Astrocyte (in vitro differentiated cells and primary cell): ENCODE measurements around the gene POLR3C.

Experiments
- CTCF ChIP-seq: IDR thresholded peaks from 2 replicates; pipeline ENCODE4 v1.5.1; 2011; ENCODE audit warnings: low read depth, mild to moderate bottlenecking, inconsistent platforms, low read length, moderate library complexity; ENCODE audit not compliant: insufficient read depth
- EZH2 ChIP-seq: IDR thresholded peaks from 2 replicates; pipeline ENCODE4 v1.6.1; 2012; ENCODE audit warnings: mild to moderate bottlenecking, low read length, inconsistent platforms; ENCODE audit not compliant: insufficient read depth

DNA sequence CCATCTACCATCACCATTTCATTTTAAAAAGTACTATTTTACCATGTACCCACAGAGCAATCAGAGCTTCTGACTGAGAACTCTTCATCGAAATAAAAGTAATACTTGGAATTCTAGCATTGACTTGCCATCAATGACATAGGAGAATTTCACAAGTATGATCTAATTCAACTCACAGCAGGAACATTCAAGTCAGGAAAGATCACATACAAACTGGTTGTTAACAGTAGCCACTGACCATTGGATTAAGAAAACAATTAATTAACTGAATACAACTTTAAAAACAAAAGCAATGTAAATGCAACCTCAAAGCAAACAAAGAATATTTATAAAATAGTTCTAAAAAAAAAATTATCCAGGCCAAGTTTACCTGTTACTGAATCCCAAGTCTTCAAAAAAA is 18.9 kb upstream of the POLR3C start:
- TF ChIP-seq CTCF (no peak), EZH2 (no peak)
